IPS DF 19.7 (cell line): ENCODE results near the gene SNAI3.

ENCODE experiments used
- DNase-seq: peaks from one replicate; pipeline ENCODE4 v3.0.0-alpha.2; 2013; ENCODE audit warnings: low read depth, low spot score

SNAI3 gene

GRCh38 chr16:88634994-88635670, 51.2 kb downstream of the SNAI3 start:
- no peak for DNase-seq

GRCh38 chr16:88634141-88634993, 51.9 kb downstream of the SNAI3 start:
- DNase-seq = no peak

- no peak for DNase-seq
These were observed 52.6 kb downstream of the SNAI3 start for GRCh38 chr16:88633684-88634140.

- no peak for DNase-seq
These were observed 53.7 kb downstream of the SNAI3 start for GRCh38 chr16:88632587-88632930.

GRCh38 chr16:88631920-88632586, 54.3 kb downstream of the SNAI3 start:
- no peak for DNase-seq

GRCh38 chr16:88631384-88631783, 54.9 kb downstream of the SNAI3 start:
- DNase-seq = no peak

GRCh38 chr16:88630941-88631340, 55.4 kb downstream of the SNAI3 start:
- DNase-seq = no peak

GRCh38 chr16:88630433-88630832, 55.9 kb downstream of the SNAI3 start:
- no peak for DNase-seq

GRCh38 chr16:88629835-88630234, 56.5 kb downstream of the SNAI3 start:
- DNase-seq = no peak

- no peak for DNase-seq
These were observed 57.8 kb downstream of the SNAI3 start for GRCh38 chr16:88628512-88628974.
